ENCODE measurements around the gene MYO1H. TPM values are rescaled to one million over a fixed set of nuclear protein-coding genes. Genes with fewer than 3 reads are reported as not detected.

The MYO1H gene
- total RNA-seq, 1 experiment from 2014 or later = 0.26 TPM

DNA sequence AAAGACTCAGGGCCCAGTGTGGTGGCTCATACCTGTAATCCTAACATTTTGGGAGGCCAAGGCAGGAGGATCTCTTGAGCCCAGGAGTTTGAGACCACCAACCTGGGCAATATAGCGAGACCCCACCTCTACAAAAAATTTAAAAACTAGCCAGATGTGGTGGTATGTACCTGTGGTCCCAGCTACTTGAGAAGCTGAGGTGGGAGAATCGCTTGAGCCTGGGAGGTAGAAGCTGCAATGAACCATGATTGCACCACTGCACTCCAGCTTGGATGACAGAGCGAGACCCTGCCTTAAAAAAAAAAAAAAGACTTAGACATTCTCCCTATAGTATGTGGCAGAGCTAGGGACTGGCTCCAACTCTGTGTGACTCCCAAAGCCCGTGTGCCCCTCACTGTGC, 132.7 kb downstream of the MYO1H start:
- H4K8ac ChIP-seq (replicated peaks; ENCODE audit: insufficient read length, low read depth, low read length) = no peak overlapping the region
- peaks cover 3 to 18% (median 16%) of the 10 kb centered on the region in 3 experiments; a peak in 5 of 7 replicates for H3K36me3 Mint-ChIP-seq (ENCODE audit: insufficient read depth in 1 of 3, low read depth in 3 of 3)
- no peak overlapping the region for H3K27ac Mint-ChIP-seq
- H3T11ph ChIP-seq (ENCODE audit: low read length) = no peak overlapping the region
- no peaks in the 10 kb centered on the region for H4K20me1 ChIP-seq (ENCODE audit: control insufficient read depth, insufficient read depth, insufficient read length)
- DNase-seq = no peak
- H3K23me2 ChIP-seq (ENCODE audit: insufficient read length, low read depth, low read length, poor library complexity, severe bottlenecking) = peaks cover 21% of the 10 kb centered on the region
- no peak overlapping the region for H3K4me3 Mint-ChIP-seq
- TF ChIP-seq, protein P1, sequence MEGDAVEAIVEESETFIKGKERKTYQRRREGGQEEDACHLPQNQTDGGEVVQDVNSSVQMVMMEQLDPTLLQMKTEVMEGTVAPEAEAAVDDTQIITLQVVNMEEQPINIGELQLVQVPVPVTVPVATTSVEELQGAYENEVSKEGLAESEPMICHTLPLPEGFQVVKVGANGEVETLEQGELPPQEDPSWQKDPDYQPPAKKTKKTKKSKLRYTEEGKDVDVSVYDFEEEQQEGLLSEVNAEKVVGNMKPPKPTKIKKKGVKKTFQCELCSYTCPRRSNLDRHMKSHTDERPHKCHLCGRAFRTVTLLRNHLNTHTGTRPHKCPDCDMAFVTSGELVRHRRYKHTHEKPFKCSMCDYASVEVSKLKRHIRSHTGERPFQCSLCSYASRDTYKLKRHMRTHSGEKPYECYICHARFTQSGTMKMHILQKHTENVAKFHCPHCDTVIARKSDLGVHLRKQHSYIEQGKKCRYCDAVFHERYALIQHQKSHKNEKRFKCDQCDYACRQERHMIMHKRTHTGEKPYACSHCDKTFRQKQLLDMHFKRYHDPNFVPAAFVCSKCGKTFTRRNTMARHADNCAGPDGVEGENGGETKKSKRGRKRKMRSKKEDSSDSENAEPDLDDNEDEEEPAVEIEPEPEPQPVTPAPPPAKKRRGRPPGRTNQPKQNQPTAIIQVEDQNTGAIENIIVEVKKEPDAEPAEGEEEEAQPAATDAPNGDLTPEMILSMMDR (conservative IDR thresholded peaks at IDR 0.05) = no peak
- no peak overlapping the region for H3K27ac ChIP-seq (ENCODE audit: insufficient read length, low read depth, low read length)
- no peak overlapping the region for H2BK12ac ChIP-seq (ENCODE audit: insufficient read length, low read depth, low read length)
- H3K4me1 ChIP-seq (ENCODE audit: insufficient read depth, low read length) = peaks cover 4% of the 10 kb centered on the region; the same call in 1 of the 2 replicates
- no CpG with 5 or more reads among the region's 4 CpGs for WGBS (ENCODE audit: extremely low coverage, insufficient read length, low lambda C conversion rate)
- H3K56ac ChIP-seq (ENCODE audit: insufficient read length, low read depth, low read length) = no peak overlapping the region
- H3K23ac ChIP-seq (ENCODE audit: insufficient read length, low read depth, low read length) = no peak overlapping the region
- no peaks in the 10 kb centered on the region for H3K27me3 ChIP-seq (ENCODE audit: insufficient read depth, low read length)
- no peak overlapping the region for H3K9ac ChIP-seq (ENCODE audit: extremely low read depth, insufficient read length, low read length)
- H3K9me3 Mint-ChIP-seq = no peaks in the 10 kb centered on the region
- H3K4me2 ChIP-seq (ENCODE audit: insufficient read depth, insufficient read length, low read length) = no peak overlapping the region
- peaks cover 13 to 21% of the 10 kb centered on the region in 2 experiments for H3K4me1 Mint-ChIP-seq
- H2AK5ac ChIP-seq (ENCODE audit: insufficient read length, low read length) = no peak overlapping the region
- H4K91ac ChIP-seq (ENCODE audit: insufficient read length, low read depth, low read length) = no peak overlapping the region
- H3K14ac ChIP-seq (ENCODE audit: insufficient read depth, low read length) = no peak overlapping the region
- H2BK15ac ChIP-seq (ENCODE audit: low read depth, low read length) = no peak overlapping the region
- no peak overlapping the region for H2AFZ ChIP-seq (ENCODE audit: low read length)
- H2BK5ac ChIP-seq (ENCODE audit: insufficient read length, low read length) = no peak overlapping the region
- H2BK120ac ChIP-seq (ENCODE audit: low read depth, low read length, poor library complexity, severe bottlenecking) = no peak overlapping the region
- peaks cover 18% of the 10 kb centered on the region; the same call in 1 of the 2 replicates for H3K79me2 ChIP-seq (ENCODE audit: insufficient read depth, low read length)
- H4K5ac ChIP-seq (ENCODE audit: insufficient read length, low read depth, low read length) = no peak overlapping the region
- no peaks in the 10 kb centered on the region for H3K27me3 Mint-ChIP-seq (ENCODE audit: low read depth)
- H3K9me3 ChIP-seq (ENCODE audit: control insufficient read depth, low read depth, low read length) = no peaks in the 10 kb centered on the region
- no peak overlapping the region for H3K4ac ChIP-seq (ENCODE audit: low read depth, low read length)
- H2BK20ac ChIP-seq (ENCODE audit: low read depth, low read length, poor library complexity, severe bottlenecking) = no peak overlapping the region
- no peak overlapping the region for H3K18ac ChIP-seq (ENCODE audit: insufficient read length, low read depth, low read length)
- peaks cover 6% of the 10 kb centered on the region for H3K79me1 ChIP-seq (ENCODE audit: insufficient read depth, low read depth, low read length, poor library complexity, severe bottlenecking)

Data from H9 (cell line).